ENCODE measurements around the gene LINC01488.

- TF ChIP-seq, protein P1, sequence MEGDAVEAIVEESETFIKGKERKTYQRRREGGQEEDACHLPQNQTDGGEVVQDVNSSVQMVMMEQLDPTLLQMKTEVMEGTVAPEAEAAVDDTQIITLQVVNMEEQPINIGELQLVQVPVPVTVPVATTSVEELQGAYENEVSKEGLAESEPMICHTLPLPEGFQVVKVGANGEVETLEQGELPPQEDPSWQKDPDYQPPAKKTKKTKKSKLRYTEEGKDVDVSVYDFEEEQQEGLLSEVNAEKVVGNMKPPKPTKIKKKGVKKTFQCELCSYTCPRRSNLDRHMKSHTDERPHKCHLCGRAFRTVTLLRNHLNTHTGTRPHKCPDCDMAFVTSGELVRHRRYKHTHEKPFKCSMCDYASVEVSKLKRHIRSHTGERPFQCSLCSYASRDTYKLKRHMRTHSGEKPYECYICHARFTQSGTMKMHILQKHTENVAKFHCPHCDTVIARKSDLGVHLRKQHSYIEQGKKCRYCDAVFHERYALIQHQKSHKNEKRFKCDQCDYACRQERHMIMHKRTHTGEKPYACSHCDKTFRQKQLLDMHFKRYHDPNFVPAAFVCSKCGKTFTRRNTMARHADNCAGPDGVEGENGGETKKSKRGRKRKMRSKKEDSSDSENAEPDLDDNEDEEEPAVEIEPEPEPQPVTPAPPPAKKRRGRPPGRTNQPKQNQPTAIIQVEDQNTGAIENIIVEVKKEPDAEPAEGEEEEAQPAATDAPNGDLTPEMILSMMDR (IDR thresholded peaks at IDR 0.05; ENCODE audit: insufficient read depth, low read length, poor library complexity, severe bottlenecking): no peak
- TF ChIP-seq EZH2phosphoT487 (conservative IDR thresholded peaks at IDR 0.05; ENCODE audit: low read length): no peak
These were observed 30.6 kb upstream of the LINC01488 start for GRCh38 chr11:69450857-69451220.

All from SU-DHL-6 (cell line).